Activated CD4-positive, alpha-beta memory T cell treated with anti-CD3 and anti-CD28 coated beads for 36 hours (primary cell): ENCODE data around the gene FAM53A. TPM values are rescaled to one million over a fixed set of nuclear protein-coding genes. Genes with fewer than 3 reads are reported as not detected.

Experiments used
- CTCF ChIA-PET: fragments of 350-600 bp; sonication (Branson Sonifier 250); formaldehyde crosslinking; loops from one replicate; lab custom pipeline; 2021; ENCODE audit warnings: antibody characterized with exemption, inconsistent platforms; lab: Charles Lee
- POLR2A ChIA-PET: fragments of 350-600 bp; sonication (Branson Sonifier 250); formaldehyde crosslinking; loops from one replicate; lab custom pipeline; 2021; ENCODE audit warnings: antibody characterized with exemption; lab: Charles Lee
- DNase-seq: peaks from one replicate; pipeline ENCODE4 v3.0.0-alpha.2; 2020
- H3K27ac Mint-ChIP-seq: one replicate; pipeline ENCODE4 v1.8.0; 2021; ENCODE audit warnings: mixed read lengths
- H3K27me3 Mint-ChIP-seq: one replicate; pipeline ENCODE4 v1.8.0; 2021; ENCODE audit warnings: mixed read lengths
- H3K36me3 Mint-ChIP-seq: one replicate; pipeline ENCODE4 v1.8.0; 2021; ENCODE audit warnings: mixed read lengths
- H3K4me1 Mint-ChIP-seq: one replicate; pipeline ENCODE4 v1.8.0; 2021; ENCODE audit warnings: low read depth, mixed read lengths
- H3K4me3 Mint-ChIP-seq: one replicate; pipeline ENCODE4 v1.8.0; 2021; ENCODE audit warnings: mild to moderate bottlenecking, mixed read lengths
- H3K9me3 Mint-ChIP-seq: one replicate; pipeline ENCODE4 v1.8.0; 2021; ENCODE audit warnings: mixed read lengths
- intact Hi-C: fragments of 100-400 bp; cut with micrococcal nuclease; formaldehyde crosslinking; loops from one replicate; pipeline ENCODE4 v1.15.1; 2023
- total RNA-seq, 2 experiments: library from RNA; stranded (reverse); gene quantifications; one replicate each; pipeline ENCODE4 v1.2.3, GENCODE V29; 2021

FAM53A gene
- total RNA-seq, 2 experiments from 2014 or later: 1.3 to 1.4 TPM

- H3K27ac Mint-ChIP-seq: peak overlapping the region; percentile 99
- ChIA-PET CTCF (interaction anchor here (0.9 to 6.0 kb wide), 7 partner anchors 11 to 455 kb away, joined by 3 to 142 read pairs (median 4); partner anchors contain the start of genes SLBP and UVSSA), POLR2A (interaction anchor here (0.9 to 5.0 kb wide), 5 partner anchors 9 to 29 kb away, joined by 4 to 56 read pairs (median 4); partner anchors contain the start of gene SLBP)
- H3K4me1 Mint-ChIP-seq: peaks cover 64% of the 10 kb centered on the region
- peak overlapping the region; percentile 89 for H3K4me3 Mint-ChIP-seq
- H3K36me3 Mint-ChIP-seq: peaks cover 59% of the 10 kb centered on the region
- peak; percentile 77 for DNase-seq
- no peaks in the 10 kb centered on the region for H3K9me3 Mint-ChIP-seq
- intact Hi-C loops: loop anchor here (5.0 kb wide), 2 partner anchors 134 to 694 kb away; partner anchors contain the start of genes CFAP99, LETM1 and ZFYVE28
- H3K27me3 Mint-ChIP-seq: no peaks in the 10 kb centered on the region
These were observed 39.2 kb upstream of the FAM53A start for GRCh38 chr4:1723131-1723801.

GRCh38 chr4:1722551-1723118 lies 38.5 kb upstream of the FAM53A start:
- no peaks in the 10 kb centered on the region for H3K9me3 Mint-ChIP-seq
- DNase-seq: no peak
- H3K36me3 Mint-ChIP-seq: peaks cover 54% of the 10 kb centered on the region
- CTCF ChIA-PET: interaction anchor here (0.9 to 6.0 kb wide), 8 partner anchors 10 to 455 kb away, joined by 3 to 142 read pairs (median 6); partner anchors contain the start of genes SLBP and UVSSA
- H3K27me3 Mint-ChIP-seq: no peaks in the 10 kb centered on the region
- peaks cover 60% of the 10 kb centered on the region for H3K4me1 Mint-ChIP-seq
- H3K4me3 Mint-ChIP-seq: peak overlapping the region; percentile 89
- peak overlapping the region; percentile 99 for H3K27ac Mint-ChIP-seq
- POLR2A ChIA-PET: interaction anchor here (0.9 to 5.0 kb wide), 4 partner anchors 8 to 22 kb away, joined by 4 to 56 read pairs (median 8); partner anchors contain the start of gene SLBP
- intact Hi-C loops: loop anchor here (5.0 kb wide), 2 partner anchors 135 to 695 kb away; partner anchors contain the start of genes CFAP99, LETM1 and ZFYVE28

- POLR2A ChIA-PET: interaction anchor here (0.8 to 5.0 kb wide), 4 partner anchors 10 to 16 kb away, joined by 4 to 56 read pairs (median 12); partner anchors contain the start of gene SLBP
- no peaks in the 10 kb centered on the region for H3K27me3 Mint-ChIP-seq
- H3K27ac Mint-ChIP-seq: peak overlapping the region; percentile 99
- peaks cover 55% of the 10 kb centered on the region for H3K4me1 Mint-ChIP-seq
- peak; percentile 31 for DNase-seq
- intact Hi-C loops: loop anchor here (1.0 to 5.0 kb wide), 4 partner anchors 10 to 695 kb away; partner anchors contain the start of genes CFAP99, LETM1, SLBP and UVSSA
- peaks cover 47% of the 10 kb centered on the region for H3K36me3 Mint-ChIP-seq
- CTCF ChIA-PET: interaction anchor here (1.9 to 6.0 kb wide), 4 partner anchors 9 to 30 kb away, joined by 8 to 142 read pairs (median 12); partner anchors contain the start of gene SLBP
- peak overlapping the region; percentile 89 for H3K4me3 Mint-ChIP-seq
- no peaks in the 10 kb centered on the region for H3K9me3 Mint-ChIP-seq
These were observed 37.8 kb upstream of the FAM53A start for GRCh38 chr4:1721666-1722550.

- Mint-ChIP-seq H3K4me3 (peak within 1 kb of the TSS; percentile 89), H3K27ac (peak within 1 kb of the TSS; percentile 99), H3K36me3 (peaks cover 44% of the 10 kb centered on the region), H3K9me3 (no peaks in the 10 kb centered on the region), H3K4me1 (peaks cover 52% of the 10 kb centered on the region), H3K27me3 (no peaks in the 10 kb centered on the region)
- intact Hi-C loops: loop anchor here (1.0 to 5.0 kb wide), 4 partner anchors 9 to 696 kb away; partner anchors contain the start of genes CFAP99, LETM1, SLBP and UVSSA
- peak; percentile 97 for DNase-seq
- ChIA-PET POLR2A (interaction anchor here (0.7 to 5.0 kb wide), 7 partner anchors 9 to 789 kb away, joined by 3 to 56 read pairs (median 4); partner anchors contain the start of genes GAK, SLBP and TMEM175), CTCF (interaction anchor here (1.1 to 3.3 kb wide), 4 partner anchors 9 to 28 kb away, joined by 3 to 20 read pairs (median 12); partner anchors contain the start of gene SLBP)
These were observed 37.0 kb upstream of the FAM53A start, which contains the start of the genes TACC3 and TMEM129 for GRCh38 chr4:1721003-1721665. Gene TACC3, plus strand, starts transcription at chr4:1721521. Its CDS starts 1,901 bp downstream, at chr4:1723422. Gene TMEM129, minus strand, starts transcription at chr4:1721323. Its CDS starts 486 bp downstream, at chr4:1720837.

GRCh38 chr4:1720163-1720983 lies 36.3 kb upstream of the FAM53A start:
- POLR2A ChIA-PET: interaction anchor here (0.7 to 5.0 kb wide), 7 partner anchors 8 to 788 kb away, joined by 3 to 56 read pairs (median 4); partner anchors contain the start of genes GAK, SLBP and TMEM175
- peak; percentile 69 for DNase-seq
- peaks cover 53% of the 10 kb centered on the region for H3K4me1 Mint-ChIP-seq
- H3K9me3 Mint-ChIP-seq: no peaks in the 10 kb centered on the region
- H3K27ac Mint-ChIP-seq: peak overlapping the region; percentile 93
- intact Hi-C loops: loop anchor here (2.0 to 5.0 kb wide), 3 partner anchors 137 to 697 kb away; partner anchors contain the start of genes CFAP99, LETM1, UVSSA and ZFYVE28
- no peaks in the 10 kb centered on the region for H3K27me3 Mint-ChIP-seq
- CTCF ChIA-PET: interaction anchor here (1.1 to 3.3 kb wide), 4 partner anchors 8 to 27 kb away, joined by 3 to 20 read pairs (median 12); partner anchors contain the start of gene SLBP
- H3K4me3 Mint-ChIP-seq: peak overlapping the region; percentile 88
- peaks cover 44% of the 10 kb centered on the region for H3K36me3 Mint-ChIP-seq

- Mint-ChIP-seq H3K4me3 (peak overlapping the region; percentile 35), H3K27ac (no peak overlapping the region), H3K36me3 (peaks cover 34% of the 10 kb centered on the region), H3K4me1 (peaks cover 52% of the 10 kb centered on the region), H3K27me3 (no peaks in the 10 kb centered on the region), H3K9me3 (no peaks in the 10 kb centered on the region)
- peak; percentile 8 for DNase-seq
- ChIA-PET CTCF (interaction anchor here (3.0 kb wide), 1 partner anchor 25 kb away, joined by 20 read pairs; no protein-coding TSS in a partner anchor), POLR2A (interaction anchor here (0.6 kb wide), 1 partner anchor 154 kb away, joined by 3 read pairs; no protein-coding TSS in a partner anchor)
- intact Hi-C loops: no loop called here
These were observed 34.2 kb upstream of the FAM53A start for GRCh38 chr4:1718095-1718850.

- ChIA-PET POLR2A (no interaction called here), CTCF (no interaction called here)
- Mint-ChIP-seq H3K27ac (no peak overlapping the region), H3K36me3 (peaks cover 30% of the 10 kb centered on the region), H3K27me3 (no peaks in the 10 kb centered on the region), H3K4me1 (peaks cover 46% of the 10 kb centered on the region), H3K9me3 (no peaks in the 10 kb centered on the region), H3K4me3 (no peak overlapping the region)
- intact Hi-C loops: no loop called here
- DNase-seq: no peak
These were observed 33.3 kb upstream of the FAM53A start for GRCh38 chr4:1717129-1718094.

- ChIA-PET POLR2A (no interaction called here), CTCF (no interaction called here)
- DNase-seq: no peak
- peaks cover 25% of the 10 kb centered on the region for H3K36me3 Mint-ChIP-seq
- H3K4me3 Mint-ChIP-seq: no peak overlapping the region
- no peaks in the 10 kb centered on the region for H3K9me3 Mint-ChIP-seq
- H3K27ac Mint-ChIP-seq: no peak overlapping the region
- peaks cover 44% of the 10 kb centered on the region for H3K4me1 Mint-ChIP-seq
- no peaks in the 10 kb centered on the region for H3K27me3 Mint-ChIP-seq
- intact Hi-C loops: no loop called here
These were observed 32.2 kb upstream of the FAM53A start for GRCh38 chr4:1716065-1716945.
